NB4 (cell line): ENCODE results near the gene ISOC1.

ENCODE experiments used
- DNase-seq: peaks from one replicate; pipeline ENCODE4 v3.0.0; 2010; ENCODE audit warnings: low read depth
- H3K4me3 ChIP-seq: one replicate; pipeline ENCODE4 v1.5.1; 2011; ENCODE audit warnings: mild to moderate bottlenecking, low read depth, low read length, moderate library complexity
- CTCF ChIP-seq: IDR thresholded peaks from one replicate; pipeline ENCODE4 v1.5.1; 2012; ENCODE audit warnings: low read depth, low read length
- MAX ChIP-seq: IDR thresholded peaks from 2 replicates; pipeline ENCODE4 v1.6.1; 2011; ENCODE audit warnings: low read depth, low read length
- MYC ChIP-seq: IDR thresholded peaks from 2 replicates; pipeline ENCODE4 v1.6.1; 2011; ENCODE audit warnings: low read depth, low read length
- POLR2A ChIP-seq: IDR thresholded peaks from 2 replicates; pipeline ENCODE4 v1.6.1; 2011; ENCODE audit warnings: mild to moderate bottlenecking; ENCODE audit not compliant: insufficient read length; ENCODE audit errors: extremely low read depth

The ISOC1 gene

GRCh38 chr5:129122560-129122959 is 28.0 kb downstream of the ISOC1 start:
- DNase-seq = no peak
- H3K4me3 ChIP-seq = no peak overlapping the region
- no peak for TF ChIP-seq CTCF
- TF ChIP-seq MAX = no peak
- TF ChIP-seq POLR2A = no peak
- TF ChIP-seq MYC = no peak

GRCh38 chr5:129124608-129125007 is 30.1 kb downstream of the ISOC1 start:
- TF ChIP-seq POLR2A = no peak
- no peak for TF ChIP-seq MYC
- no peak for TF ChIP-seq MAX
- no peak for TF ChIP-seq CTCF
- no peak for DNase-seq
- no peak overlapping the region for H3K4me3 ChIP-seq

GRCh38 chr5:129125819-129126218 is 31.3 kb downstream of the ISOC1 start:
- H3K4me3 ChIP-seq = no peak overlapping the region
- DNase-seq = no peak
- no peak for TF ChIP-seq CTCF
- TF ChIP-seq MAX = no peak
- no peak for TF ChIP-seq MYC
- no peak for TF ChIP-seq POLR2A

- H3K4me3 ChIP-seq = no peak overlapping the region
- no peak for DNase-seq
- TF ChIP-seq CTCF (no peak), POLR2A (no peak), MAX (no peak), MYC (no peak)
Measured at GRCh38 chr5:129133553-129133952, 39.0 kb downstream of the ISOC1 start.

GRCh38 chr5:129135633-129136032 is 41.1 kb downstream of the ISOC1 start:
- no peak for TF ChIP-seq POLR2A
- peak; percentile 5 for TF ChIP-seq CTCF
- DNase-seq = peak; percentile 26
- no peak overlapping the region for H3K4me3 ChIP-seq

GRCh38 chr5:129137637-129138036 is 43.1 kb downstream of the ISOC1 start:
- H3K4me3 ChIP-seq = no peak overlapping the region
- no peak for TF ChIP-seq CTCF
- TF ChIP-seq MYC = no peak
- TF ChIP-seq MAX = no peak
- no peak for TF ChIP-seq POLR2A
- DNase-seq = no peak
